Breast epithelium (tissue), 4 donors: ENCODE results near the gene ARHGDIB. TPM values are rescaled to one million over a fixed set of nuclear protein-coding genes. Genes with fewer than 3 reads are reported as not detected.

Experiments used
- DNase-seq, 2 donors: peaks; one replicate each; pipeline ENCODE4 v3.0.0-alpha.2; 2019; ENCODE audit warnings: low spot score in 2 of 2
- H3K27ac ChIP-seq, 2 donors: fragments of 200-600 bp; sonication (generic) in 1 of 2; one replicate each; pipeline ENCODE4 v1.5.1; 2016 to 2019; ENCODE audit warnings: mild to moderate bottlenecking in 1 of 2
- H3K27me3 ChIP-seq, 2 donors: fragments of 200-600 bp; sonication (generic) in 1 of 2; one replicate each; pipeline versions ENCODE4 v1.5.1 to v1.6.0; 2017 to 2019; ENCODE audit warnings: control low read depth in 1 of 2, mild to moderate bottlenecking in 1 of 2
- H3K36me3 ChIP-seq: fragments of 200-600 bp; one replicate; pipeline ENCODE4 v1.5.1; 2019
- H3K4me1 ChIP-seq, 2 donors: fragments of 200-600 bp; sonication (generic); one replicate each; pipeline ENCODE4 v1.5.1; 2016 to 2019; ENCODE audit warnings: control low read depth in 1 of 2
- H3K4me3 ChIP-seq, 3 donors: fragments of 200-600 bp; sonication (generic); 1 replicate in 2 of 3; 2 replicates in 1 of 3; pipeline ENCODE4 v1.5.1; 2016 to 2019; ENCODE audit warnings: mild to moderate bottlenecking in 3 of 3, moderate library complexity in 2 of 3
- H3K9me3 ChIP-seq, 2 donors: fragments of 200-600 bp; sonication (generic) in 1 of 2; one replicate each; pipeline ENCODE4 v1.5.1; 2016 to 2019; ENCODE audit warnings: control low read depth in 1 of 2
- POLR2A ChIP-seq: fragments of 450-650 bp; IDR thresholded peaks from one replicate; pipeline ENCODE4 v1.6.1; 2016; ENCODE audit warnings: antibody characterized with exemption, mild to moderate bottlenecking, moderate library complexity
- POLR2AphosphoS5 ChIP-seq, 3 donors: sonication (generic); formaldehyde crosslinking; IDR thresholded peaks; one replicate each; pipeline ENCODE4 v1.6.1; 2017; ENCODE audit warnings: antibody characterized with exemption in 3 of 3
- intact Hi-C: fragments of 100-400 bp; cut with DNase I; formaldehyde crosslinking; loops from one replicate; pipeline ENCODE4 v1.15.1; 2023; ENCODE audit warnings: low total_unique reads
- total RNA-seq, 3 donors: library from RNA; depleted of rRNA; stranded (reverse); fragments of >200 nt; gene quantifications; one replicate each; pipeline ENCODE4 v1.1.0, GENCODE V29; 2016
- TF ChIP-seq, protein P1 (sequence below), 3 donors: fragments of 450-650 bp; IDR thresholded peaks; one replicate each; pipeline ENCODE4 v1.5.1; 2016 to 2017; ENCODE audit warnings: antibody characterized with exemption in 3 of 3, mild to moderate bottlenecking in 3 of 3, moderate library complexity in 3 of 3

ARHGDIB gene
- total RNA-seq, 3 donors from 2014 or later = 159 to 222 (median 168) TPM

DNA sequence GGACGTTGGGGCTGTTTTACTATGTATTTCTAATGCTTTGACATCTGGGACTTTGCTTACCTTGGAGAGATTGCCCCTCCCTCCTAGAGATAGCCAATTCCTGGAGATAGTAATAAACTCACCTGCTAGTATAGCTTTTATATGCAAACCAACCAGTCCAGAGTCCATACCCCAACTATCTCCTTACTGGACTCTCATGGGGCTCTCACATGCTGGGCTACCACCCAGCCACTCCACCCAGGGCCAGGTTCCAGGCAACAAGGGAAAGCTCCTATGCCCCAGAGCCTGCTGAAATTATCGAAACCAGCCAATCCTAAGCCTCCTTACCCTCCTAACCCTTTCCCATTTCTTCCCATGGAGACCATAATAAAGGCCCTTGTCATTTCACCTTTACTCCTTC, 50.3 kb downstream of the ARHGDIB start:
- no peak for DNase-seq
- Histone ChIP-seq H3K4me3 (no peak overlapping the region), H3K9me3 (no peaks in the 10 kb centered on the region), H3K4me1 (no peaks in the 10 kb centered on the region), H3K27me3 (no peaks in the 10 kb centered on the region), H3K27ac (peak overlapping the region; percentile 53 to 88), H3K36me3 (no peaks in the 10 kb centered on the region)
- TF ChIP-seq POLR2A = no peak
- no peak for TF ChIP-seq POLR2AphosphoS5 (IDR thresholded peaks at IDR 0.05)
- TF ChIP-seq, protein P1, sequence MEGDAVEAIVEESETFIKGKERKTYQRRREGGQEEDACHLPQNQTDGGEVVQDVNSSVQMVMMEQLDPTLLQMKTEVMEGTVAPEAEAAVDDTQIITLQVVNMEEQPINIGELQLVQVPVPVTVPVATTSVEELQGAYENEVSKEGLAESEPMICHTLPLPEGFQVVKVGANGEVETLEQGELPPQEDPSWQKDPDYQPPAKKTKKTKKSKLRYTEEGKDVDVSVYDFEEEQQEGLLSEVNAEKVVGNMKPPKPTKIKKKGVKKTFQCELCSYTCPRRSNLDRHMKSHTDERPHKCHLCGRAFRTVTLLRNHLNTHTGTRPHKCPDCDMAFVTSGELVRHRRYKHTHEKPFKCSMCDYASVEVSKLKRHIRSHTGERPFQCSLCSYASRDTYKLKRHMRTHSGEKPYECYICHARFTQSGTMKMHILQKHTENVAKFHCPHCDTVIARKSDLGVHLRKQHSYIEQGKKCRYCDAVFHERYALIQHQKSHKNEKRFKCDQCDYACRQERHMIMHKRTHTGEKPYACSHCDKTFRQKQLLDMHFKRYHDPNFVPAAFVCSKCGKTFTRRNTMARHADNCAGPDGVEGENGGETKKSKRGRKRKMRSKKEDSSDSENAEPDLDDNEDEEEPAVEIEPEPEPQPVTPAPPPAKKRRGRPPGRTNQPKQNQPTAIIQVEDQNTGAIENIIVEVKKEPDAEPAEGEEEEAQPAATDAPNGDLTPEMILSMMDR (IDR thresholded peaks at IDR 0.05) = no peak
- intact Hi-C loops = no loop called here

- Histone ChIP-seq H3K27ac (peak overlapping the region; percentile 53 to 88), H3K27me3 (no peaks in the 10 kb centered on the region), H3K4me3 (no peak overlapping the region), H3K36me3 (no peaks in the 10 kb centered on the region), H3K9me3 (no peaks in the 10 kb centered on the region), H3K4me1 (peaks cover 3% of the 10 kb centered on the region in 2 donors)
- TF ChIP-seq POLR2A = no peak
- TF ChIP-seq, protein P1 (IDR thresholded peaks at IDR 0.05) = no peak
- DNase-seq = no peak
- intact Hi-C loops = no loop called here
These were observed 51.1 kb downstream of the ARHGDIB start for GRCh38 chr12:14910090-14910915.

DNA sequence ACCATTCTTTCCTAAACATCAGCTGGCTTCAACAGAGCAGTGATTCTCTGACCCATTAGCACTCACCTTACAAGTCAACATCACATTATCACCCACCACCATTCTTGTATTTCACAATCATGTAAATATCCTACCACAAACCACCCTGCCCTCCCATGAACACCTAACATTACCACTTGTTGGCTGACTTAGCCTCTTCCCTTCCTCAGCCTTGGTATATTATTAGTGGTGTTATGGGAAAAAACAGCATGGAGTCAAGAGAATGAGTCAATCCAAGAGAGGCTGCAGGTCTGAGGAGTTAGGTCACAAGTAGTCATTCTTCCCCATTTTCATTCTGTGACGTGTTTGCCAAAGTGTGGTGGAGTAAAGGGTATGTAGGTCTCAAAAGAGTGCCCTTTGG, 53.4 kb downstream of the ARHGDIB start:
- Histone ChIP-seq H3K27me3 (no peaks in the 10 kb centered on the region), H3K9me3 (no peaks in the 10 kb centered on the region), H3K4me3 (no peak overlapping the region), H3K36me3 (no peaks in the 10 kb centered on the region), H3K4me1 (peaks cover 3 to 5% of the 10 kb centered on the region in 2 donors), H3K27ac (peak overlapping the region in 1 of 2 donors; percentile 90)
- intact Hi-C loops = no loop called here
- TF ChIP-seq POLR2A (no peak), POLR2AphosphoS5 (IDR thresholded peaks at IDR 0.05) (no peak)
- DNase-seq = no peak

- intact Hi-C loops = no loop called here
- Histone ChIP-seq H3K9me3 (no peaks in the 10 kb centered on the region), H3K27ac (peak overlapping the region; percentile 90), H3K4me3 (no peak overlapping the region), H3K27me3 (no peaks in the 10 kb centered on the region), H3K36me3 (no peaks in the 10 kb centered on the region), H3K4me1 (peaks cover 3 to 7% of the 10 kb centered on the region in 2 donors)
- no peak for DNase-seq
- no peak for TF ChIP-seq POLR2AphosphoS5 (IDR thresholded peaks at IDR 0.05)
- TF ChIP-seq POLR2A = no peak
- TF ChIP-seq, protein P1 (IDR thresholded peaks at IDR 0.05) = no peak
These were observed 55.3 kb downstream of the ARHGDIB start for GRCh38 chr12:14906114-14906513.

- no peaks in the 10 kb centered on the region for H3K36me3 ChIP-seq
- TF ChIP-seq POLR2A = no peak
- peak in 1 of 3 donors; percentile 20 for TF ChIP-seq POLR2AphosphoS5 (IDR thresholded peaks at IDR 0.05)
- DNase-seq = peak in 1 of 2 donors; percentile 46
- H3K27me3 ChIP-seq = no peaks in the 10 kb centered on the region
- intact Hi-C loops = no loop called here
- H3K4me3 ChIP-seq = peak overlapping the region in 2 of 3 donors; percentile 5 to 38
- peak overlapping the region; percentile 90 for H3K27ac ChIP-seq
- H3K9me3 ChIP-seq = no peaks in the 10 kb centered on the region
- H3K4me1 ChIP-seq = peaks cover 3 to 14% of the 10 kb centered on the region in 2 donors
These were observed 56.0 kb downstream of the ARHGDIB start for GRCh38 chr12:14905269-14906004.

- no peaks in the 10 kb centered on the region for H3K36me3 ChIP-seq
- no peaks in the 10 kb centered on the region for H3K9me3 ChIP-seq
- TF ChIP-seq POLR2AphosphoS5 (IDR thresholded peaks at IDR 0.05) (peak in 1 of 3 donors; percentile 29), POLR2A (no peak)
- TF ChIP-seq, protein P1 (IDR thresholded peaks at IDR 0.05) = no peak
- no peak for DNase-seq
- H3K4me3 ChIP-seq = peak overlapping the region in 2 of 3 donors; percentile 5 to 38
- H3K27me3 ChIP-seq = no peaks in the 10 kb centered on the region
- peak overlapping the region; percentile 90 for H3K27ac ChIP-seq
- peaks cover 3 to 16% of the 10 kb centered on the region in 2 donors for H3K4me1 ChIP-seq
- intact Hi-C loops = no loop called here
These were observed 56.5 kb downstream of the ARHGDIB start for GRCh38 chr12:14904854-14905253.
